Cardiac muscle cell (in vitro differentiated cells and primary cell): Measurements from ENCODE around the gene CHAF1A. TPM values are rescaled to one million over a fixed set of nuclear protein-coding genes. Genes with fewer than 3 reads are reported as not detected.

Experiments
- DNase-seq, 2 donors: peaks; one replicate each; pipeline versions ENCODE4 v3.0.0 to v3.0.0-alpha.2; 2010 to 2017; ENCODE audit warnings: low read depth in 1 of 2, low spot score in 1 of 2
- H3K27ac ChIP-seq: fragments of 200-600 bp; sonication (generic); 2 replicates; pipeline ENCODE4 v1.5.1; 2016
- H3K27me3 ChIP-seq: fragments of 200-600 bp; sonication (generic); 2 replicates; pipeline ENCODE4 v1.6.0; 2016; ENCODE audit warnings: control low read depth
- H3K36me3 ChIP-seq: fragments of 200-600 bp; sonication (generic); 2 replicates; pipeline ENCODE4 v1.5.1; 2016; ENCODE audit warnings: control low read depth
- H3K4me1 ChIP-seq: fragments of 200-600 bp; sonication (generic); 2 replicates; pipeline ENCODE4 v1.8.1; 2017; ENCODE audit warnings: low read depth, mild to moderate bottlenecking, mixed run types
- H3K4me3 ChIP-seq: fragments of 200-600 bp; sonication (generic); 2 replicates; pipeline ENCODE4 v1.5.1; 2016; ENCODE audit warnings: mild to moderate bottlenecking
- H3K9me3 ChIP-seq: fragments of 200-600 bp; sonication (generic); 2 replicates; pipeline ENCODE4 v1.5.1; 2017; ENCODE audit warnings: low read depth, mild to moderate bottlenecking, control low read depth
- CTCF ChIP-seq: IDR thresholded peaks from 2 replicates; pipeline ENCODE4 v1.5.1; 2012; ENCODE audit warnings: low read depth, mild to moderate bottlenecking, low read length
- polyA plus RNA-seq: library from polyadenylated mRNA; unstranded; fragments of >200 nt; fragmentation: Nextera tagmentation; extraction: Ambion mirVana; gene quantifications from 2 replicates; pipeline ENCODE4 v1.2.1, GENCODE V29; 2016
- total RNA-seq: library from RNA; depleted of rRNA; stranded (reverse); fragments of >200 nt; gene quantifications from 2 replicates; pipeline ENCODE4 v1.2.3, GENCODE V29; 2016

CHAF1A gene
- total and polyA plus RNA-seq, 2 experiments from 2014 or later = 15.3 to 38.9 TPM

DNA sequence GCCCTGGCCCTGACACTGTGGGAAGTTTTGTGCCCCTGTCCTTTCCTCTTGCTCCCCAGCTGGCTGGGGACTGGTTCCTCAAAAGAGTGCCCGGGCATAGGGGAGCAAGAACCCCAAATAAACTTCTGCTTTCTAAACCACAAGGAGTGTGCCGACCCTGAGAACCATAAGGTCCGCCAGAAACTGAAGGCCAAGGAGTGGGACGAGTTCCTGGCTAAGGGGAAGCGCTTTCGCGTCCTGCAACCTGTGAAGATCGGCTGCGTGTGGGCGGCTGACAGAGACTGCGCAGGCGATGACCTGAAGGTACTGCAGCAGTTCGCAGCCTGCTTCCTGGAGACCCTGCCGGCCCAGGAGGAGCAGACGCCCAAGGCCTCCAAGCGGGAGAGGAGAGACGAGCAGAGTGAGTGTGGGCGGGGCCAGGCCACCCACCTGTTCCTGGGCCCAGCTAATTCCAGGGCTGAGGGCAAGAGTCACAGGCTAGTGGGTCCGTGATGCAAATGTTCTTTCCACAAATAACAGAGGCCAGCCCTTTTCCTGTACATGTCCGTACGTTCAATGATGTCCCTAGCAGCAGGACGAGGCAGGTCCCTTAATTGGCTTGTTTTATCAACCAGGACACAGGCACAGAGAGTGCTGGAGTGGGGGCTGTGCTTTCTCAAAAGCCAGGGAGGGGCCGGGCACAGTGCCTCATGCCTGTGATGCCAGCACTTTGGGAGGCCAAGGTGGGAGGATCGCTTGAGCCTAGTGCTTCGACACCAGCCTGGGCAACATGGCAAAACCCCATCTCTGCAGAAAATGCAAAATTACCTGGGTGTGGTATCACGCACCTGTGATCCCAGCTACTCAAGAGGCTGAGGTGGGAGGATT is 29.6 kb downstream of the CHAF1A start:
- no peak for TF ChIP-seq CTCF
- no peak for DNase-seq
- no peaks in the 10 kb centered on the region for H3K4me1 ChIP-seq
- H3K27ac ChIP-seq = no peak overlapping the region
- H3K4me3 ChIP-seq = no peak overlapping the region
- H3K9me3 ChIP-seq = no peaks in the 10 kb centered on the region
- peaks cover 13% of the 10 kb centered on the region for H3K36me3 ChIP-seq
- no peaks in the 10 kb centered on the region for H3K27me3 ChIP-seq

DNA sequence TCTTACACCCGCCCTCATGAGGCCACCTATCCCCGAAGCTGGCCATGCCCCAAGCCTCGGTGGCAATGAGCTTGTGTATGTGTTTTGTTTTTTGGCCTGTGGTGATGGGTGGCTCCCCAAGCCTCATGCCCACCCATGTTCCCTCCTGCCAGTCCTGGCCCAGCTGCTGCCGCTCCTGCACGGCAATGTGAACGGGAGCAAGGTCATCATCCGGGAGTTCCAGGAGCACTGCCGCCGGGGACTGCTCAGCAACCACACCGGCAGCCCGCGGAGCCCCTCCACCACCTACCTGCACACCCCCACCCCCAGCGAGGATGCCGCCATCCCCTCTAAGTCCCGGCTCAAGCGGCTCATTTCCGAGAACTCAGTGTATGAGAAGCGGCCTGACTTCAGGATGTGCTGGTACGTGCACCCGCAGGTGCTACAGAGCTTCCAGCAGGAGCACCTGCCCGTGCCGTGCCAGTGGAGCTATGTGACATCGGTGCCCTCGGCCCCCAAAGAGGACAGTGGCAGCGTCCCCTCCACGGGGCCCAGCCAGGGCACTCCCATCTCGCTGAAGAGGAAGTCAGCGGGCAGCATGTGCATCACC is 30.6 kb downstream of the CHAF1A start:
- no peak for DNase-seq
- no peaks in the 10 kb centered on the region for H3K4me1 ChIP-seq
- no peaks in the 10 kb centered on the region for H3K27me3 ChIP-seq
- H3K36me3 ChIP-seq = peaks cover 13% of the 10 kb centered on the region
- no peak overlapping the region for H3K4me3 ChIP-seq
- H3K27ac ChIP-seq = no peak overlapping the region
- TF ChIP-seq CTCF = no peak
- H3K9me3 ChIP-seq = no peaks in the 10 kb centered on the region

GRCh38 chr19:4434391-4434790 is 32.0 kb downstream of the CHAF1A start:
- no peak overlapping the region for H3K27ac ChIP-seq
- peaks cover 13% of the 10 kb centered on the region for H3K36me3 ChIP-seq

DNA sequence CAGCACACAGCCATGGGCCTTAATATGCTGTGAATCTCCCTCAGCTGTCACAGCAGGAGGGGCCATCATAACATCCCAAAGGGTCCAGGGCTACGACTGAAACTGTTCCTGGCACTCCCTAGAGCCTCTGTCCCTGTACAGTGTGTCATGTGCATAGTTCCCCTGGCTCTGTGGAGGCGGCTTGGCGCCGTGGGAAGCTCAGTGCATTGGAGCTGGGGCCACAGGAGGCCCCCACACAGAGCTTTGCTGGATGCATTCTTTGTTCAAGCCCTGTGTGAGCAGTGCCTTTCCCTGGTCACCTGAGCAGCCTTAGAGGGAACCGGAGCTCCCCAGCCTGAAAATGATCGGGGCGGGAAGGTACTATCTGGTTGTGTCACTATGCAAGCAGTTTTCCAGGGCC is 33.8 kb downstream of the CHAF1A start:
- no peak overlapping the region for H3K27ac ChIP-seq
- H3K36me3 ChIP-seq = peaks cover 10% of the 10 kb centered on the region
- H3K4me3 ChIP-seq = no peak overlapping the region
- H3K9me3 ChIP-seq = no peaks in the 10 kb centered on the region
- DNase-seq = no peak
- TF ChIP-seq CTCF = no peak
- H3K27me3 ChIP-seq = no peaks in the 10 kb centered on the region
- no peaks in the 10 kb centered on the region for H3K4me1 ChIP-seq

More at GRCh38 chr19:4434391-4434790, 32.0 kb downstream of the CHAF1A start:
- DNase-seq = no peak
- Histone ChIP-seq H3K27me3 (no peaks in the 10 kb centered on the region), H3K4me3 (no peak overlapping the region), H3K9me3 (no peaks in the 10 kb centered on the region), H3K4me1 (no peaks in the 10 kb centered on the region)
- TF ChIP-seq CTCF = no peak

DNA sequence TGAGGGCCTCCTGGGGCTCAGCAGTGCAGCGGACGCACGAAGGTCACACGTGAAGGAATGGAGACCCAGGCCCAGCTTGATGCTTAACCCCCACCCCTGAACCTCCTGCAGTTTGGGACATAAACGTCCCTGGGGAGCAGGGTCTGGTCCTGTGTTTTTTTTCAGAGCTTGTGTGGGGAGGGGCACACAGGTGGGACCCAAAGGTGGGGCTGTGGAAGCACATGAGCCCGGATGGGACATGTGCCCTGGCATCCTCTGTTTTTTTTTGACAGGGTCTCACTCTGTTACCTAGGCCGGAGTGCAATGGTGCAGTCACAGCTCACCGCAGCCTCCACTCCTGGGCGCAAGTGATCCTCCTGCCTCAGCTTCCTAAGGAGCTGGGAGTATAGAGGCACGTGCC is 34.7 kb downstream of the CHAF1A start:
- DNase-seq = no peak
- H3K9me3 ChIP-seq = no peaks in the 10 kb centered on the region
- no peak overlapping the region for H3K27ac ChIP-seq
- no peak overlapping the region for H3K4me3 ChIP-seq
- H3K27me3 ChIP-seq = no peaks in the 10 kb centered on the region
- H3K4me1 ChIP-seq = no peaks in the 10 kb centered on the region
- H3K36me3 ChIP-seq = peaks cover 3% of the 10 kb centered on the region
- TF ChIP-seq CTCF = no peak
